IMR-90 (cell line): Measurements from ENCODE around the gene DAGLA. TPM values are rescaled to one million over a fixed set of nuclear protein-coding genes. Genes with fewer than 3 reads are reported as not detected.

Experiments
- ATAC-seq: fragments of 200-7000 bp; cut with Tn5 transposase; 2 replicates; pipeline ENCODE4 v1.9.1; 2020; ENCODE audit warnings: low read depth, mild to moderate bottlenecking, moderate library complexity
- BruUV-seq: library from RNA; stranded (reverse); fragments of 400-500 nt; replicated peaks from 2 replicates; lab custom pipeline; 2021; lab: Mats Ljungman, UMichigan
- CTCF ChIA-PET: fragments of 300-600 bp; formaldehyde crosslinking; extraction: SDS; loops from one replicate; lab custom pipeline; 2021; ENCODE audit warnings: antibody characterized with exemption; lab: Yijun Ruan, JAX
- POLR2A ChIA-PET: fragments of 300-600 bp; sonication (Branson Sonifier 250); formaldehyde crosslinking; loops from one replicate; lab custom pipeline; 2022; ENCODE audit warnings: antibody characterized with exemption; ENCODE audit not compliant: unreplicated experiment; lab: Charles Lee
- DNase-seq: peaks from one replicate; pipeline ENCODE4 v3.0.0; 2013
- H2AFZ ChIP-seq: replicated peaks from 2 replicates; pipeline ENCODE3; 2013; ENCODE audit warnings: low read length, mild to moderate bottlenecking; ENCODE audit not compliant: poor library complexity
- H2AK5ac ChIP-seq: 2 replicates; pipeline ENCODE4 v1.6.1; 2013; ENCODE audit warnings: low read depth, low read length, inconsistent platforms
- H2AK9ac ChIP-seq: replicated peaks from 2 replicates; pipeline ENCODE3; 2013; ENCODE audit warnings: mild to moderate bottlenecking, low read depth, low read length, moderate library complexity; ENCODE audit not compliant: poor library complexity
- H2BK120ac ChIP-seq: 2 replicates; pipeline ENCODE4 v1.6.1; 2013; ENCODE audit warnings: low read depth, low read length, inconsistent platforms
- H2BK15ac ChIP-seq: 3 replicates; pipeline ENCODE4 v1.6.1; 2013; ENCODE audit warnings: low read depth, low read length, inconsistent platforms
- H2BK20ac ChIP-seq: 2 replicates; pipeline ENCODE4 v1.6.1; 2013; ENCODE audit warnings: low read depth, mild to moderate bottlenecking, inconsistent platforms, low read length, moderate library complexity
- H2BK5ac ChIP-seq: 2 replicates; pipeline ENCODE4 v1.6.1; 2013; ENCODE audit warnings: mild to moderate bottlenecking, low read depth, low read length, inconsistent platforms; ENCODE audit not compliant: poor library complexity, severe bottlenecking
- H3K14ac ChIP-seq: replicated peaks from 2 replicates; pipeline ENCODE4 v1.6.1; 2013; ENCODE audit warnings: low read depth, low read length, inconsistent platforms
- H3K18ac ChIP-seq: 2 replicates; pipeline ENCODE4 v1.6.1; 2013; ENCODE audit warnings: low read depth, low read length, control low read depth
- H3K23ac ChIP-seq: 2 replicates; pipeline ENCODE4 v1.6.1; 2013; ENCODE audit warnings: low read depth, low read length, inconsistent platforms
- H3K27ac ChIP-seq: 2 replicates; pipeline ENCODE4 v1.5.1; 2013; ENCODE audit warnings: mild to moderate bottlenecking, control low read depth, low read length; ENCODE audit not compliant: insufficient read depth
- H3K27me3 ChIP-seq: 2 replicates; pipeline ENCODE4 v1.6.1; 2013; ENCODE audit warnings: low read length; ENCODE audit not compliant: control insufficient read depth, insufficient read depth
- H3K36me3 ChIP-seq: 2 replicates; pipeline ENCODE4 v1.6.1; 2013; ENCODE audit warnings: low read length, mixed read lengths; ENCODE audit not compliant: control insufficient read depth, insufficient read depth
- H3K4ac ChIP-seq: 2 replicates; pipeline ENCODE4 v1.6.1; 2013; ENCODE audit warnings: low read depth, low read length, inconsistent platforms
- H3K4me1 ChIP-seq: 2 replicates; pipeline ENCODE4 v1.6.1; 2013; ENCODE audit warnings: low read length, mixed read lengths; ENCODE audit not compliant: control insufficient read depth, insufficient read depth
- H3K4me2 ChIP-seq: 2 replicates; pipeline ENCODE4 v1.6.1; 2013; ENCODE audit warnings: low read depth, mild to moderate bottlenecking, control low read depth, low read length, moderate library complexity
- H3K4me3 ChIP-seq: 2 replicates; pipeline ENCODE4 v1.5.1; 2013; ENCODE audit warnings: low read depth, mild to moderate bottlenecking, control low read depth, low read length, moderate library complexity; ENCODE audit not compliant: insufficient read depth
- H3K56ac ChIP-seq: 2 replicates; pipeline ENCODE4 v1.6.1; 2013; ENCODE audit warnings: low read length, inconsistent platforms; ENCODE audit not compliant: insufficient read depth; ENCODE audit errors: extremely low read depth
- H3K79me1 ChIP-seq, 2 experiments: 2 replicates each; pipeline ENCODE4 v1.6.1; 2013; ENCODE audit warnings: low read length in 2 of 2, inconsistent platforms in 1 of 2, low read depth in 1 of 2
- H3K9ac ChIP-seq: 2 replicates; pipeline ENCODE4 v1.6.1; 2013; ENCODE audit warnings: low read depth, low read length, control low read depth
- H3K9me1 ChIP-seq: 2 replicates; pipeline ENCODE4 v1.6.1; 2013; ENCODE audit warnings: low read length, inconsistent platforms; ENCODE audit not compliant: insufficient read depth
- H3K9me3 ChIP-seq: 2 replicates; pipeline ENCODE4 v1.6.1; 2013; ENCODE audit warnings: low read length; ENCODE audit not compliant: control insufficient read depth, insufficient read depth
- H4K20me1 ChIP-seq: 2 replicates; pipeline ENCODE4 v1.6.1; 2013; ENCODE audit warnings: low read length, inconsistent platforms; ENCODE audit not compliant: insufficient read depth
- H4K5ac ChIP-seq: 2 replicates; pipeline ENCODE4 v1.6.1; 2013; ENCODE audit warnings: mild to moderate bottlenecking, low read depth, low read length, control low read depth
- H4K8ac ChIP-seq, 2 experiments: 2 replicates each; pipeline ENCODE4 v1.6.1; 2013; ENCODE audit warnings: low read depth in 2 of 2, low read length in 2 of 2, control low read depth in 1 of 2, inconsistent platforms in 1 of 2
- H4K91ac ChIP-seq: 2 replicates; pipeline ENCODE4 v1.6.1; 2013; ENCODE audit warnings: low read depth, low read length, inconsistent platforms; ENCODE audit not compliant: insufficient read depth
- MAFK ChIP-seq: IDR thresholded peaks from 2 replicates; pipeline ENCODE4 v1.6.1; 2012; ENCODE audit warnings: low read depth, low read length, improper control_type of control experiment
- MAZ ChIP-seq: IDR thresholded peaks from 2 replicates; pipeline ENCODE4 v1.6.1; 2012; ENCODE audit warnings: low read depth, mild to moderate bottlenecking, low read length, improper control_type of control experiment, moderate library complexity, borderline replicate concordance
- RFX5 ChIP-seq: IDR thresholded peaks from 2 replicates; pipeline ENCODE4 v1.8.0; 2012; ENCODE audit warnings: low read depth, mild to moderate bottlenecking, low read length, moderate library complexity
- SMC3 ChIP-seq: fragments of 150-350 bp; IDR thresholded peaks from 2 replicates; pipeline ENCODE4 v1.6.1; 2016; ENCODE audit warnings: low read depth, mild to moderate bottlenecking, antibody characterized with exemption, low read length, moderate library complexity
- USF2 ChIP-seq: fragments of 150-350 bp; IDR thresholded peaks from 2 replicates; pipeline ENCODE4 v1.6.1; 2017; ENCODE audit warnings: mild to moderate bottlenecking, antibody characterized with exemption, low read length, low read depth
- WGBS, 2 experiments: methylation state at CpG; one replicate each; pipeline versions ENCODE4 v1.1.5 to v1.1.7; 2013; ENCODE audit warnings: missing lambda C conversion rate in 2 of 2; ENCODE audit not compliant: insufficient read length in 1 of 2; ENCODE audit errors: extremely low coverage in 2 of 2; 5-methylcytosine and 5-hydroxymethylcytosine counted together
- dilution Hi-C: fragments of 300-500 bp; cut with HindIII; formaldehyde crosslinking; loops from one replicate; pipeline ENCODE4 v1.14.3; 2018; ENCODE audit warnings: low sequenced_read_pairs; ENCODE audit not compliant: unreplicated experiment
- in situ Hi-C: fragments of 300-500 bp; cut with MboI; formaldehyde crosslinking; loops from 3 replicates; pipeline ENCODE4 v1.14.3; 2019; ENCODE audit warnings: low sequenced_read_pairs, inconsistent platforms, mixed read lengths
- intact Hi-C: fragments of 100-400 bp; cut with micrococcal nuclease; formaldehyde crosslinking; loops from 2 replicates; pipeline ENCODE4 v1.10.0; 2022
- polyA plus RNA-seq, 3 experiments: library from polyadenylated mRNA; depleted of rRNA; stranded (reverse); fragments of >200 nt; gene quantifications; 2 replicates each; pipeline ENCODE4 v1.2.3, GENCODE V29; 2012; ENCODE audit warnings: low replicate concordance in 1 of 3
- total RNA-seq: library from RNA; depleted of rRNA; stranded (reverse); fragments of >200 nt; gene quantifications from 2 replicates; pipeline ENCODE4 v1.2.3, GENCODE V29; 2012

Gene DAGLA
- total and polyA plus RNA-seq, 2 of the 4 experiments (the other 2 are of a cell fraction) = 0.90 to 3.8 TPM

GRCh38 chr11:61757213-61757862 lies 77.1 kb downstream of the DAGLA start:
- H3K9me3 ChIP-seq = no peaks in the 10 kb centered on the region
- H3K14ac ChIP-seq = no peak overlapping the region; the same call in 1 of the 2 replicates
- H4K91ac ChIP-seq = peak overlapping the region; percentile 76
- DNase-seq = no peak
- no peak overlapping the region for H2BK5ac ChIP-seq
- ATAC-seq = no peak
- no peak overlapping the region for H2BK120ac ChIP-seq
- H2AFZ ChIP-seq = no peak overlapping the region
- WGBS, 2 experiments = 60% methylated on average over 2 of the region's 15 CpGs; no CpG with 5 or more reads in 1 of the 2 experiments
- H3K23ac ChIP-seq = no peak overlapping the region
- no peak overlapping the region for H3K4me2 ChIP-seq
- H3K9ac ChIP-seq = no peak overlapping the region
- H4K20me1 ChIP-seq = no peaks in the 10 kb centered on the region
- 0 out of 4 replicates have a peak, but pooled peaks cover 0 to 3% of the 10 kb centered on the region in 2 experiments for H3K79me1 ChIP-seq
- no peak overlapping the region; the same call in 1 of the 2 replicates for H2AK5ac ChIP-seq
- TF ChIP-seq MAZ = no peak
- TF ChIP-seq RFX5 = no peak
- no peak for TF ChIP-seq MAFK
- no peak for TF ChIP-seq USF2
- no peak for TF ChIP-seq SMC3
- no peaks in the 10 kb centered on the region for H3K36me3 ChIP-seq
- in situ Hi-C loops = no loop called here
- intact Hi-C loops = no loop called here
- CTCF ChIA-PET = no interaction called here
- H2BK20ac ChIP-seq = no peak overlapping the region
- no TSS peak for BruUV-seq
- H3K9me1 ChIP-seq = no peaks in the 10 kb centered on the region
- no peak overlapping the region for H4K5ac ChIP-seq
- dilution Hi-C loops = no loop called here
- no peak overlapping the region; the same call in 2 of the 3 replicates for H2BK15ac ChIP-seq
- no peak overlapping the region for H3K27ac ChIP-seq
- no peak overlapping the region for H3K18ac ChIP-seq
- H3K4ac ChIP-seq = no peak overlapping the region
- no peak overlapping the region for H2AK9ac ChIP-seq
- H3K4me3 ChIP-seq = no peak overlapping the region
- POLR2A ChIA-PET = no interaction called here
- H3K4me1 ChIP-seq = peaks cover 15% of the 10 kb centered on the region
- peaks cover 3% of the 10 kb centered on the region; the same call in 1 of the 2 replicates for H3K27me3 ChIP-seq
- H4K8ac ChIP-seq = no peak overlapping the region; a peak in 2 of 4 replicates
- no peak overlapping the region for H3K56ac ChIP-seq
